T1000 (cell line): ENCODE results near the gene DAND5.

ENCODE experiments used
- DNase-seq: peaks from one replicate; lab custom pipeline; 2025; ENCODE audit warnings: mixed read lengths; lab: John Stamatoyannopoulos, UW

DAND5 gene

DNA sequence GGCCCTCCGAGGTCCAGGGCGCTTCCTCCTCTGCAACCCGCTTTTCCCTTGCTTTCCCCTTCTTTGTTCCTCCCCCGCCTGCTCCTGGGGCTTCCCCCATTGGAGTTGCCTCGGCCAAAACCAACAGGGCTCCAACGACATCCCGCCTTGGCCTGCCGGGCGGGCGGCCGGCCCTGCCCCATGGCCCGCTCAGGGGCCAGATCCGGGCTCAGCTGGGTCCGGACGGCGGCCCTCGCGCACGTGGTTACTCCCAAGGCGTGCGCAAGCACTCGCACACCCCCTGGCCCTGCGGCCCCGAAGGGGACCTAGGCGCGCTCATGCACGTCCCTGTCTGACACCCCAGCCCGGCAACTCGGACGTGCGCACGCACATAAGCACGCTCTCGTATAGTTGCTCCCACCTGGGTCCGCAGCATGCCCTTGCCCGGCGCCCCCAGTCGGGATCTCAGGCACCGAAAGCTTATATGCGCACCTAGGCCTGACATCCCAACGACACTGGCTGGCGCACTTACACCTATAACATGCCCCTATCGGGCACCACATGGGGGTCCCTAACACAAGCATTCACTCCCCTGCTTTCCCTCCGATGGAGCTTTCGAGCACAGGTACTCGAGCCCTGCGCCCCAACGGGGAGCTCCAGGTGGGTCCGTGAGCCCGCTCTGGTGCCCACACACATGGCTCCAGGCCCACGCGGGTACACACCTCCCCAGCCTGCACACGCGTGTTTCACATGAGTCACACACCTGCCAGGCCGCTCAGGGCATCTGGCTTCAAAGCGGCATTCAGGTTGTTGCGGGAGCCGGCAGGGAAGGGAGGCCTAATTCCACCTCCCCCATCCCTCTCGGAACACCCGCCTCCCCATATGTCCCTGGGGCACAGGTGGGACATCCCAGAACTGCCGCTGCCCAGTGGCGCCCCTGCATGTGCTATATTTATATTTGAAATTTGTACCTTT lies 40.9 kb downstream of the DAND5 start:
- no peak for DNase-seq

DNA sequence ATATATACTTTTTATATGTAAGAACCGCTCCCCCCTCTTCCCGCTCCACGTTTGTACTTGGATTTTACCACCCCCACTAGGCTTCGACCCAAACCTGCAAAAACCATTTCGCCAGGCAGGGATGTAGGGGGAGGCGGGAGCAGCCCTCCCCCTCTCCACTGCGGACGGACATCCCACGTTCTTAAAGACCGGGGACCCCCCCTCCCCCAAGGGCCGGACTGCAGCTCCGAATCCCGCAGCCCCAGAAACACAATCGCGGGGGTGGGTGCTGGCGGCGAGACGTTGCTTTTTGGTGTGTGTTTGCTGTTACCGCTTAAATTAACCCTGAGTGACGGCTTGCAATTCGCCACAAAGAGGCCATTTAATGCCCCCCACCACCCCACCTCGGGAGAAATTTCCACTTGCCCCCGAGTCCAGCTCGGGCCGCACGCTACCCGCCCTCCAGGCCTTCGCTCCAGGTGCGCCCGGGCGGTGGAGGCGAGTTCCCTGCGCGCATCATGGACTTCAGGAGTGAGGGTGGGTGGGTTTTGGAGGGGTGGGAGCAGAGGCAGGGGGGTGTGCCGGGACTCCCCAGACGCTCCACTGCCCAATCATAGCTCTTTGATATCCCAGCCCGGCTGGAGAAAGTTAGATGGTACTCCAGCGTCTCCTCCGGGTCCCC lies 41.7 kb downstream of the DAND5 start:
- DNase-seq: no peak

DNA sequence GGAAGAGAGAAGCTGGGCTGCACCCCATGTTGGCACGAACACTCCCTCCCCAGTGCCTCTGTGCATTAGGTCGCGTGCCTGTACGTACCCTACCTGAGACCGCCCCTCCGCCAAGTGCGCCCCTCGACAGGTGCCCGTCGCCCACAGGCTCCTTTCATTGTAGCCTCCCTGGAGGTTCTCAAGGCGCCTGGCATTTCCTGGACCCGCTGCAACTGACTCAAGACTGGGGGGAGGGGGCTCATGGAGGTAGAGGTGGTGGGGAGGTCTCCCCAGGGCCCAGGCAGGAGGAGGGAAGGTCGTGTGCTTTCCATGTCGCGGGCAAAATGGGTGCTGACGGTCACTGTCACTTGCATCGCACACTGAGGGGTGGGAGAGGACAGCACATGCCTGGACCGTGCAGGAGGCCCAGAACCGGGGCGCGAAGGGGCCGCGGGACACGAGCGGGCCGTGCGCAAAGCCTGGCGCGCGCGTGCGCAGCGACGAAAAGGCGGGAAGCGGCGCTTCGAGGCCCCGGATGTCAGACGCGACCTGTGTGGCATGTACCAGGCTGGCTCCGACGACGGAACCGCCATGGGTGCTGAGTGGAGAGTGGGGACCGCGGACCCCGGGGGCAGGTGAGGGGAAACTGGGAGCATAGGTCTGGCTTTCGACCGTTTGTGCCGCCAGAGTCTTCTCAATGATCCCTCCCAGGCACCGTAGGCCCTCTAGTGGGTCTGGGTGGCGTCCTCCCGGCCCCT lies 42.4 kb downstream of the DAND5 start:
- no peak for DNase-seq

DNA sequence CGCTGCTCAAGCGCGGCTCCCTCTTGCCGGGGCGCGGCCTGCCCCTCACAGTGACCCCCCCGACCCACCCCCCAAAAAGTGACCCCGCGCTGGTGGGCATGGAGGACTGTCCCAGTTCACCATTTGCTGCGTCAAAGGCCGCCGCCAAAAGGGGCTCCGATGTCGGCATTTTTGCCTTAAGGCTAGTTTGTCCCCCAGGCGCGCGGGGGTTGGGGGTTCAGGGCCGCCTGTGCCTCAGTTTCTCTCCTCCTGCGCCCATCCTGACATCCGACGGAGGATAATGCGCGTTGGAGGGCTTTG lies 43.0 kb downstream of the DAND5 start:
- no peak for DNase-seq

DNA sequence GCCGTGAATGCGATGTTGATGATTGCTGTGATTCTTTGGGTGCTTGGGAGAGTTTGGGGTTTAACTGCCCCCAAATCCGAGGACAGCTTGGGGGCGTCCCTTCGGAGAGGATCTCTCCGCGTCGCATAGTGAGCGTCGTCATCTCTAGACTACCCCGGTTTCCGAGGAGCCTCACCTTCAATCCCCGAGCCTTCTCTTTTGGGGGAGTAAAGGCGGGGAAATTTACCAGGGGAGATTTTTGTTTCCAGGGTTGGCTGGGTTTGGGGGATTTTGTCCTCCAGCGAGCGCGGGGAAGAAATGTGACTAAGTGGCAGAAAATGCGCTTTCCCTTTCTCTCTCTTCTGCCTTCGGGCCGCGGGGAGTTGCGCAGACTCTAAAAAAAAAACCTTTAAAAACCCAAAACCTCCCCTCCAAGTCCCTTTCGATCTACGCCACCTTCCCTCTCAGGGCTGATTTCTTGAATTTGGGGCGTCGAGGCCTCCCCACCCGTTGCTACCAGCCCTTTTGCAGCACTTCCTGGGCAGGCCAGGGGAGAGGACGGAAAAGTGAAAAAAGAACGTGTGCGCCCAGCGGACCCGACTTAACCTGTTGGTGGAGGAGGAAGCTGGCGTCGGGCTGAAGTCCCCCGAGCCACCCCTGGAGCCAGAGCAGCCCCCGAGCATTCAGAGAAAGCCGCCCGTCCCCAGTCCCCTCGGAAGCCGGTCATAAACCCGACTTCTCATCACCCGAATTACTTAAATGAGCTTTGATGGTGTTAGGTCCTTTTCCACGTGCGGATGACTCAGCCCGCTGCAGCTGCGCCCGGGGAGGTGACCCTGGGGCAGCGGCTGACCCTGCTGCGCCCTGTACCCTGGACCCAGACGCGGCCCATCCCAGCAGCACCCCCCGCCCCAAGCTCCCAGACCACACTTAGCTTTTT lies 43.6 kb downstream of the DAND5 start:
- DNase-seq: no peak

DNA sequence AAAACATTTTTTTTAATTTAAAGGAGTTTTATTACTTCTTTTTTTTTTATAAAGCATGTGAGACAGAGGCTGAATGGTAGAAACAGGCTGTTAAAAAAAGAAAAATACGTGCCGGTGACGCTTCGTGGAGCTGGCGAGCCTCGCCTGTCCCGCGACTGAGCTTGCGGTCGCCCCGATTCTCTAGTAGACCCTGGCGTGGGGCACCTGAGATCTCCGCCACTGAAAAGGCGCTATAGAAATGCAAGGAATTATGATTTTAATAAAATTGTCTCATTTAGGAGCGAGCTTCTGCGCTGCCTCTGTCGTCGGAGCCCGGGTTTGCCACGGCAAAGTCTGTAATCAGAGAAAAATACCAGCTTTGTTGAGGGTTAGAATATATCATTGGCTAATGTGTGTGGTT lies 44.3 kb downstream of the DAND5 start:
- no peak for DNase-seq

DNA sequence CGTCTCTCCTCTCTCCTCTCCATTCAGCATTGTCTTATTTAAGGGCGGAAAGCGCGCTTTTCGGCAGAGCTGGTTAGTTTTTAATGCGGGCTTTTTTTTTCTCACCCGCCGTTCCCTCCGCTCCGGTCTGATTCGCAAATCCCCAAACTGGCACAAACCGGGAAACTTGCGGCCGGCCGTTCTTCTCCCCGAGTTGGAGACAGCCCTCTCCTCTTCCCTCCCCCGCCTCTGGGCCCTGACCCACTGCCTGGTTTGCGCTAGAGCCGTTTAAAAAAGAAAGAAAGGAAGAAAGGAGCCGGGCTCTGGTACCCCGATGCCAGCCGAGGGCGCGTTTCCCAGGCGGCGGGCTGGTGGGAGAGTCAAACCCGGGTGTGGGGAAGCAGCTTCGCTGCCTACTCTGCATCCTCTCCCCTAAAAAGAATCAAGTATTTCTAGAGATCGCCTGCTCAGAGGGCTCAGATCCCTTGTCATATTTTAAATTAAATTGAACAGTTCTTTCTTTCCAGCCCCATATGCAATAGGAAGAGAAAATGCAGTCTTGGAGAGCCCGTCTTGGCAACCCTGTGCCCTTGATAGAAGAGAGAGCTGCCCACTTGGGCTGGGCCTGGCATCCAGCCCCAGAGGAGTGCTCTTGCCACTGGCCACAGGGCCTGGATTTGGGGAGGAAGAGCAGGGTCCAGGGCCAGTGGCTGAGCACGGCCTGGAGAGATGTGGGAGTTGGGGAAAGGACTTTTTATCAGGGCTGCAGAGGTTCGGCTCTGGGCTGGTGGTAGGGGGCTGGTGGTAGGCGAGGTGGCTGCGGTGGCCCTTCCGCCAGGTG lies 44.9 kb downstream of the DAND5 start:
- DNase-seq: no peak

DNA sequence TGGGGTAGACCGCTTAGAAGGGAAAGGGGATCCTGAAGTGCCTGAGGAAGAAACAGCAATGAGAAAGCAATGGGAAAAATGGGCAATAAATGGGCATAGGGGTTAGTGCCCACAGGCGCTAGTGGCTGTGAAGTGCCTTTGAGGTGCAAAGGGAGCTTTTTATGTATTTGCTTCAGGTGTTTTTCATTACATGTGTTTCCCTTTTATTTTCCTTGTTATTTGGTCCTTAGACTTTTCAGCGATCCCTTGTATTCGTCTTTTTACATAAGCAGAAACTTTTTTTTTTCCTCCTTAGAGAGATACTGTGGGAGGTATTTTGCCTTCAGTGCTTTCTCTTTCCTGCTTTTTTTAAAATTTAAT lies 45.5 kb downstream of the DAND5 start:
- DNase-seq: no peak

DNA sequence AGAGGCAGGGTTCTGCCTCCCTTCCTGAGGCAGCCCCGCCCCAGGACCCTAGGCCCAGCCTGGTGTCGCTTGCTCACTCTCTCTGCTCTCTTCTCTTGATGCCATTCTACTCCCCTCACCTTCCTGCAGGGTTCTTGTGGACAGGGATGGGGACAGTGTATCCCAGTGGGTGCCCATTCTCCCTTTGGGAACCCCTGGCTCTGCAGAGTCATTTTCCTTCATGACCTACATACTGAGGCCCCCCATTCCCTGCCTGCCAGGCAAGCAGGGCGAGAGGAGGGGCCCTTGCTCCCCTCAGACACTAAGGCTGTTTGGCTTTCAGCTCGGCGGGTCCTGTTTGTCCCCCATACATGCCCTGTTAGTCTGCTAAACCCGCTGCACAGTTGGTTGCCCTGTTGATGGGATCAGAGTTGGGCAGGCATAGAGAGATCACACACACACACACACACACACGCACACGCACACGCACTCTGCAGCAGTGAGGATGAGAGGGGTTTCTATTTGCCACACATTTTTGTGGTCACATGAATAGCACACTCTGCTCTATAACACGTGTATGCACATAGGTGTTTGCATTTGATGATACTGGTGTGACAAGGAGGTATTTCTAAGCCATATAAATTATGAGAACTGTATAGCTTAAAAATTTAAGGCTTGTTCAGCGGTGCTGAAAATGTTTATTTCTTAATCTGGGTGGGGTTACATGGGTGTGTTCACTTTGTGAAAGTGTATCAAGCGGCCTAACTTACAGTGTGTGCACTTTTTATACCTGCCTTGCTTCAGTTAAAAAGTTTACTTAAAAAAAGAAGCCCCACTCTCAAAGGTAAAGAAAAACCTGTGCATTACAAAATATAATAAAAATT lies 46.2 kb downstream of the DAND5 start:
- DNase-seq: no peak

DNA sequence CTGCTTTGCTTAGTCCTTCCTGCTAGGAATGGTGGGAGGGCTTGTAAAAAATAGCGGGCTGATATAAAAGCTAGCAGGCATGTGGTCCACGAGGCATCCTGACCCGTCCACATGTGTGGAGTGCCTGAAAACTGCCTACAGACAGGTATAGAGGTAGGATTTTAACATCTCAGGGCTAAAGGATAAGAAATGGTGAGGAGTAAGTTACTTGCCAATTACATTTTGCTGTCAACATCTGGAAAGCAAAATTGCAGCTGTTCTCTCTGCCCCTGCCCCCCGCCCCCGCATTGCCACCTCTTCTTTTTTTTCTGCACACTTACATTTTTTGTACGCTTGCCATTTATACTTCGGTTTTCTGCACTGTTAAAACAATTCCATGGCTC lies 46.9 kb downstream of the DAND5 start:
- no peak for DNase-seq

DNA sequence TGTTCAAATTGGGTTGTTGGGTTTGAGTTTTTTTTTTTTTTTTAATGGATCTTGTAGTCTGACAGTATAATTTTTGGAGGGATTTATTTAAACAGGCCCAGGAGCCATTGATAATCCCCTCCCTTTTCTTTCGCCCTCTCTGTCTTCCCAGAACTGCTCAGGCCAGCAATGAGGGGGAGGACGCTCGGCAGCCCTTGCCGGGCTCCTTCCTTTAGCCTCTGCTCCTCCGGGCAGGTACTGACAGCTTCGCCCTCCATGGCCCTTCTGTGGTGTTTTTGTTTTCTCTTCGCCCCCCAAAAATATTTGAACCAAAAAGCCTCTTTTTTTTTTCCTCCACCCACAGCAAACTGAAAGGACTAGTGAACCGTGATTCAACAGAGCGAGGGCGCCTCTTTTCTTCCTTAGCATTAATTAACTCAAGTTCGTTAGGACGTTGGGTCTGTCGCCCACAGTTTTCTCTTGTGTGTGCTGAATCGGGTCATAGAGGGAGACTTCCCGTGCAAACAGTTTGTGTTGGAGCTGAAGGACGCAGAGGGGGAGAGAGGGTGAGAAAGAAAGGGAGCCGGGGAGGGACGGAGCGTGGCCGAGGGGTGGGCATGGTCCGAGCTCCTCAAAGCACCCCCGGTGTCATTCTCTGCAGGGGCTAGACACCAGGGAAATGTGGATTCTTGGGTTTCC lies 47.4 kb downstream of the DAND5 start:
- DNase-seq: no peak

DNA sequence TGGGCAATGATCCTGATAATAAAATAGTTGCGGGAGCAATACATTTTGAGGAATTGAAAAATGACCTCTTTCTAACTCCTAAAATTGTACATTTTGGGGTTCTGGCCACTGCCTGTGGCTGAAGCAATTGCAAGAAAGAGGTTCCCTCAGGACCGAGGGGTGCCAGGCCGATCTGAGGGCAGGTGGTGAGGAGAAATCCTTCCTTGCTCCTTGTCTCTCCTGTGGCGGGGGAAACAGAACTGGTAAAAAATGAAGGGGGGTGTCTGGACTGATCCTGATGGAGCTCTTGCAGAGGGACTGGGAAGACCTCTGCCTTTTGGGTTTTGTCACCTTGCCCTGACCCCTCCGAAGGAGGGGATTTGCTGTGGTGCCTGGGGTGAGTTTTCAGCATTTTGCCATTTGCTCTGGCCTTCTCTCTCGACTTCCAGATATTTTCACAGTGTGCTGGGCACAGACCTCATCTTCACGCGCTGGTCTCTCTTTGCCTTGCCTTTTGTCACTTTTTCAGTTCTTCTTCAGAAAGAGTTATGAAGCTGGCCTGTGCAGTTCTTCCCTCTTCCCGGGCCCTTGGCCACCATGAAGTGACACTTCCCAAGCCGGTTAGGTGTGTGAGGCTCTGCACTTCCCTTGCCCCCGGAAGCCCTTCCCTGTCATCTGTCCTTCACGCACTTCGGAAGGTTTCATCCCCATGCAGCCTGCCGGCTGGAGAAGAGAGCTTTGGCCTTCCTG lies 48.1 kb downstream of the DAND5 start:
- DNase-seq: no peak

DNA sequence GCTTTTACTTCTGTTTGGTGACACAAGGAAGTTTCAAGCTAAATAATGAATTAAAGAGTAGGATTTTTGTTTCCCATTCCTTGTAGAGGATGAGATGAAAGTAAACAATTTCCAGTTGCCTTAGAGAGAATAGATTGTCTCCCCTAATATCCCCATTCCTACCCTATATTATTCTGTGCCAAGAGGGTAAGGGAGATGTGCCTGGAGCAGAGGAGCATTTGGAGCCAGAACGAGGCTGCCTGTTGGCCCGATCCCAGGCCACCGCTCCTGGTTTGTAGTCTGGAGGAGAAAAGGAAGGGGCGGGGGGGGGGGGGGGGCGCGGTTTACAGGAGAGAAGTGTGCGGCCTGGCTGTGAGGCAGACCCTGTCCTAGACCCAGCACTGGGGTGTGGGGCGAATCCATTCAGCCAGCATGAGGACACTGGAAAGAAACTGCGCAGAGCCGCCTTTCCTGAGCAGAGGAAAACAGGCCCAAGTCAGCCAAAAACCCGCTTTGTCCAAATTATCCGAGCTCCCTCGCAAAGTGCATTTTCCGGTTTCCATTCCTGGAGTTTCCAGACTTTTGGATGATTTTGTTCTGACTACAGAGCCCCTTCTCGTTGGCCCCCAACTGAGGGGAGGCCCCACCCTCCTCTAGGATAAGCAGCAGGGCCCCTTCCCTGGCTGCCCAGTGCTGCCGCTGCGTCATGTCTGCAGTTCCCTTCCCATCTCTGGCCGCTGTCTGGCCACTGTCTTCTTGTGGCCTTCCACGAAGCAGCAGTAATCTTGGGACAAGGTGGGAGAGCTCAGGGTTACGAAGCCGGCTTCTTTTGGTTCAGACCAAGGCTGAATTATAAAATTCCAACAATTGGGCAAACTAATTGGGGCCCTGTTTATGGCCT lies 48.9 kb downstream of the DAND5 start:
- DNase-seq: no peak

DNA sequence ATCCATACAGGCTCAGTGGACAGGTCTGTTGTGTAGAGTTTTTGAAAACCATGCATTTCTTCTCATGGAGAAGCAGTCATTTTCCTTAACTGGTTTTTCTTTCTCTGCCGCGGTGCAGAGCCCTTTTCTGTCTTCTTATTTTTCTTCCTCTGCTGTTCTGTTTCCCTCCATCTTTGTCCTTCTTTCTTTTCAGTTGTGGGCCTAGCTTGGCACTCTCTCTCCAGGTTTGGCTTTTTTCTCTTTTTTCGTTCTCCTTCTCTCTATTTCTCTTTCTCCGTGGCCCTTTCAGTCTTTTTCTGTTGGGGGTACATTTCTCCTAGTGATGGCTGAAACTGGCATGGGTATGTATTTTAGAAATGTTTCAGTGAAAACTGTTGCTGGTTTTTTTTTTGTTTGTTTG lies 50.0 kb downstream of the DAND5 start:
- DNase-seq: no peak

DNA sequence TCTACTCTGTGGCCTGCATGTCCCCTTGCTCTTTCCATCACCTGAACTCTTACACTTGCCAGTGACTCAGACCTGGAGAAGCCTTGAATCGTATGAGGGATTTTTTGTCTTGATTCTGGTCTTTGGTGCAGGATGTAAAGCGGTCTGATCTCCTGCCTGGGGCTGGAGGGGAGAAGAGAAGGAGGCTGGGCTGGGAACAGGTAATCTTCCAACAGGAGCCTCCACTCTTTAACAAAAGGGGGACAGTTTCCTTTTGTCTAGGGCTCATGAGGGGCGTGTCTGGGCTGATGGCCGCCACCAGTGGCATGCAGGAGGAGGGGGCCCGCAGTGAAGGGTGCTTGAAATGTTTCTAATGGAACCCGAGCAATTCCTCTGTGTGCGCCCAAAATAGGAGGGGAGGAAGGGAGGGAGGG lies 50.6 kb downstream of the DAND5 start:
- DNase-seq: no peak

DNA sequence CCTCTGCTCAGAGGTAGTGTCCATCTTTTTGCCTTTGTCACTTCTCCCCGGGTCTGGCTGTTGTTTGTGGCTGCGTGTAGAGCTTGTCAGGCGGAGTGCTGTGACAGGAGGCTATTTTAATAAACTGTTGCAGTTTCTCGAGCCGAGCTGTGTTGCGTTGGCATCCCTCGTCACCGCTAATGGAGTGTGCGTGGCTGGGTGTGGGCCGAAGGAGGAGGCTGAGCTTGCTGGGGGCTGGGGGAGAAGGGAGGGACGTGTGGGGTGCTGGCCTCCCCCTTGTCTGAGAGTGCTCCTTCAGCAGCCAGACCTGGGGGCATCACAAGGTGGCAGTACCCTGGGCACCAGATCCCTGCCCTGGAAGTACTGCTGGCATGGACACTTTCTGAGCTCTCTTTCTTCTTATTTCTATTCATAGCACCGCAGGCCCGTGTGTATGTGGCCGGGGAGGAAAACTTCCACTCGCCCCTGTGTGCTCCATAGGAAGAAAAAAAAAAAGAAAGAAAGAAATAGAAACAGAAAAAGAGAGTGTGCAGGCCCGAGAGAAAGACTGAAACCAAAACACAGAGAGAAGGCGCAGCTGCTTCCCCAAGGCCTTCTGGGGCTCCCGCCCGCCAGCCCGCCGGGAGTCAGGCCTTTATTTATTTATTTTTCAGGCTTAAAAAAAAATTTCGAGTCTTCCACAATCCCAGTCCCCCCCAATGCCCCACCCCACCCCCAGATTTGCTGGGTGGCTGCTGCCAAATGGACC lies 52.9 kb downstream of the DAND5 start:
- no peak for DNase-seq
